HepG2 (cell line): ENCODE measurements around the gene CDK8. TPM values are rescaled to one million over a fixed set of nuclear protein-coding genes. Genes with fewer than 3 reads are reported as not detected.

Source experiments
- ATAC-seq: fragments of 200-7000 bp; cut with Tn5 transposase; 3 replicates; pipeline ENCODE4 v1.9.1; 2020; ENCODE audit warnings: mild to moderate bottlenecking, moderate library complexity
- BruUV-seq: library from RNA; stranded (reverse); fragments of 400-500 nt; replicated peaks from 2 replicates; lab custom pipeline; 2021; lab: Mats Ljungman, UMichigan
- CTCF ChIA-PET: fragments of 300-600 bp; formaldehyde crosslinking; extraction: SDS; loops from one replicate; lab custom pipeline; 2021; ENCODE audit warnings: low total read pairs, inconsistent platforms, low intra/inter-chr PET ratio; lab: Yijun Ruan, JAX
- POLR2A ChIA-PET: fragments of 350-600 bp; sonication (Branson Sonifier 250); formaldehyde crosslinking; loops from one replicate; lab custom pipeline; 2020; ENCODE audit warnings: antibody characterized with exemption, inconsistent platforms; lab: Yijun Ruan, JAX
- DNase-seq: peaks from one replicate; pipeline ENCODE4 v3.0.0-alpha.2; 2015; ENCODE audit warnings: low spot score
- FAIRE-seq: peaks from 3 replicates; lab custom pipeline; 2011; peaks lifted over from hg19 to GRCh38; lab: Jason Lieb, UNC
- H2AFZ ChIP-seq: one replicate; pipeline ENCODE4 v1.6.1; 2011; ENCODE audit warnings: low read length, inconsistent platforms
- H3K27ac ChIP-seq: fragments of 300-600 bp; 3 replicates; pipeline ENCODE4 v1.8.0; 2011; ENCODE audit warnings: mixed run types, mild to moderate bottlenecking, mixed read lengths, low read length, inconsistent platforms; ENCODE audit not compliant: insufficient read depth; ENCODE audit errors: extremely low read length
- H3K27me3 ChIP-seq, 2 experiments: fragments of 200-600 bp in 1 of 2; 2 replicates in 1 of 2; 3 replicates in 1 of 2; pipeline versions ENCODE4 v1.6.0 to v1.8.0; 2011; ENCODE audit warnings: low read length in 2 of 2, mild to moderate bottlenecking in 2 of 2, moderate library complexity in 2 of 2, inconsistent platforms in 1 of 2; ENCODE audit not compliant: insufficient read depth in 2 of 2, control insufficient read depth in 1 of 2
- H3K36me3 ChIP-seq, 2 experiments: fragments of 200-600 bp in 1 of 2; replicated peaks in 1 of 2; 2 replicates in 1 of 2; 3 replicates in 1 of 2; pipeline versions ENCODE4 v1.5.1 to v1.8.0; 2011; ENCODE audit warnings: low read length in 2 of 2, inconsistent platforms in 1 of 2; ENCODE audit not compliant: insufficient read depth in 2 of 2, control insufficient read depth in 1 of 2
- H3K4me1 ChIP-seq: 2 replicates; pipeline ENCODE4 v1.5.1; 2012; ENCODE audit warnings: low read length, inconsistent platforms; ENCODE audit not compliant: insufficient read depth
- H3K4me2 ChIP-seq: 2 replicates; pipeline ENCODE4 v1.6.0; 2011; ENCODE audit warnings: low read depth, low read length, inconsistent platforms
- H3K4me3 ChIP-seq, 3 experiments: fragments of 200-600 bp in 1 of 3; sonication (generic), shearing (Covaris generic) in 1 of 3; replicated peaks in 1 of 3; 2 replicates each; pipeline ENCODE4 v1.5.1; 2011 to 2016; ENCODE audit warnings: low read length in 3 of 3, inconsistent platforms in 2 of 3, low read depth in 2 of 3, mild to moderate bottlenecking in 2 of 3, control low read depth in 1 of 3, mixed read lengths in 1 of 3; ENCODE audit not compliant: insufficient read depth in 1 of 3
- H3K79me2 ChIP-seq: one replicate; pipeline ENCODE4 v1.6.1; 2011; ENCODE audit warnings: low read length, inconsistent platforms; ENCODE audit not compliant: insufficient read depth
- H3K9ac ChIP-seq: 2 replicates; pipeline ENCODE4 v1.6.0; 2011; ENCODE audit warnings: mild to moderate bottlenecking, low read depth, low read length, inconsistent platforms; ENCODE audit not compliant: insufficient read depth
- H3K9me3 ChIP-seq: 2 replicates; pipeline ENCODE4 v1.5.1; 2012; ENCODE audit warnings: mild to moderate bottlenecking, low read length
- H4K20me1 ChIP-seq: 2 replicates; pipeline ENCODE4 v1.6.0; 2011; ENCODE audit warnings: inconsistent platforms, mild to moderate bottlenecking, low read length, moderate library complexity; ENCODE audit not compliant: insufficient read depth
- ZNF20 ChIP-seq: sonication (generic); formaldehyde crosslinking; IDR thresholded peaks from 2 replicates; pipeline ENCODE4 v1.4.0; 2020; ENCODE audit warnings: mild to moderate bottlenecking, moderate library complexity, missing genetic modification reagents
- WGBS: methylation state at CpG from one replicate; pipeline ENCODE4 v1.1.6; 2017; ENCODE audit warnings: low lambda C conversion rate; 5-methylcytosine and 5-hydroxymethylcytosine counted together
- in situ Hi-C: cut with HindIII; loops from 2 replicates; pipeline ENCODE4 v1.10.0; 2017; ENCODE audit warnings: low pct_unique_long_range_greater_than_20kb; ENCODE audit not compliant: extremely low pct_ligation_motif_present
- intact Hi-C: fragments of 100-400 bp; cut with micrococcal nuclease; formaldehyde crosslinking; loops from one replicate; pipeline ENCODE4 v1.10.0; 2022; ENCODE audit not compliant: unreplicated experiment
- polyA plus RNA-seq, 8 experiments: library from polyadenylated mRNA; depleted of rRNA in 3 of 8; stranded (reverse) in 7 of 8; unstranded in 1 of 8; fragments of >200 nt; fragmentation: Illumina TruSeq in 4 of 8; extraction: Trizol in 4 of 8; gene quantifications; 2 replicates each; pipeline versions ENCODE4 v1.2.1 to v1.2.3, GENCODE V29; 2011 to 2016; ENCODE audit warnings: low read depth in 4 of 8, missing spikeins in 1 of 8, mixed read lengths in 1 of 8; ENCODE audit not compliant: insufficient read depth in 1 of 8
- total RNA-seq, 5 experiments: library from RNA; depleted of rRNA; stranded (reverse); fragments of >200 nt; fragmentation: Illumina TruSeq; extraction: Trizol; gene quantifications; 2 replicates each; pipeline ENCODE4 v1.2.3, GENCODE V29; 2016; ENCODE audit warnings: low read depth in 1 of 5
- TF ChIP-seq, protein P1 (sequence below): IDR thresholded peaks from 2 replicates; pipeline ENCODE4 v1.6.1; 2016

CDK8 gene
- total and polyA plus RNA-seq, 2 of the 13 experiments (the other 11 are each of a cell fraction or from before 2014, with no cell fraction given), result 15.8 to 16.4 TPM

- H2AFZ ChIP-seq, result no peak overlapping the region
- H3K36me3 ChIP-seq, result no peaks in the 10 kb centered on the region
- H3K27ac ChIP-seq, result no peak overlapping the region
- DNase-seq (no peak), FAIRE-seq (no peak), ATAC-seq (no peak)
- CTCF ChIA-PET, result no interaction called here
- H3K9me3 ChIP-seq, result no peaks in the 10 kb centered on the region
- intact Hi-C loops (no loop called here), in situ Hi-C loops (no loop called here)
- no peak overlapping the region for H3K4me2 ChIP-seq
- H3K4me1 ChIP-seq, result no peaks in the 10 kb centered on the region
- BruUV-seq, result no TSS peak
- H3K27me3 ChIP-seq, result peaks cover 0 to 9% of the 10 kb centered on the region in 2 experiments; a peak in 1 of 5 replicates
- TF ChIP-seq, protein P1, sequence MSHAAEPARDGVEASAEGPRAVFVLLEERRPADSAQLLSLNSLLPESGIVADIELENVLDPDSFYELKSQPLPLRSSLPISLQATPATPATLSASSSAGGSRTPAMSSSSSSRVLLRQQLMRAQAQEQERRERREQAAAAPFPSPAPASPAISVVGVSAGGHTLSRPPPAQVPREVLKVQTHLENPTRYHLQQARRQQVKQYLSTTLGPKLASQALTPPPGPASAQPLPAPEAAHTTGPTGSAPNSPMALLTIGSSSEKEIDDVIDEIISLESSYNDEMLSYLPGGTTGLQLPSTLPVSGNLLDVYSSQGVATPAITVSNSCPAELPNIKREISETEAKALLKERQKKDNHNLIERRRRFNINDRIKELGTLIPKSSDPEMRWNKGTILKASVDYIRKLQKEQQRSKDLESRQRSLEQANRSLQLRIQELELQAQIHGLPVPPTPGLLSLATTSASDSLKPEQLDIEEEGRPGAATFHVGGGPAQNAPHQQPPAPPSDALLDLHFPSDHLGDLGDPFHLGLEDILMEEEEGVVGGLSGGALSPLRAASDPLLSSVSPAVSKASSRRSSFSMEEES (CRISPR knock-in tag), result no peak
- no peak overlapping the region for H3K9ac ChIP-seq
- WGBS, result 48% methylated on average over 6 of the region's 6 CpGs
- POLR2A ChIA-PET, result no interaction called here
- no peaks in the 10 kb centered on the region for H4K20me1 ChIP-seq
- no peaks in the 10 kb centered on the region for H3K79me2 ChIP-seq
- no peak overlapping the region for H3K4me3 ChIP-seq
Measured at GRCh38 chr13:26230703-26231102, 23.2 kb upstream of the CDK8 start.

DNA sequence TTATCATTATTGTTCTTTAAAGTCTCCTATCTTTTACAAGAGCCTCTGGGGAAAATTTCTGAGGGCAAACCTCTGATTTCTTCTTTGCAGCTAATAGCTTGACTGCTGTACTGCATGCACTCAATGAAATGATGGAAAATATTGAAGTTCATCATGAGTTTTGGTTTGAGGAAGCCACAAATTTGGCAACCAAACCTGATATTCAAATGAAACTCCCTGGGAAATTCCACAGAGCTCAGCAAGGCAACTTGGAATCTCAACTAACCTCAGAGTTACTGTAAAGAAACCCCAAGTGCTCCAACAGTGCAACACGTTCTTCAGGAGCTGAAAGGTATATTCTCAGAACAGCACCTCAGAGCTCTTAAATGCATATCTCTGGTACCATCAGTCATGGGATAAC is 17.6 kb upstream of the CDK8 start:
- H3K27me3 ChIP-seq, result peaks cover 0 to 2% of the 10 kb centered on the region in 2 experiments; a peak in 1 of 5 replicates
- H3K4me2 ChIP-seq, result no peak overlapping the region
- H3K79me2 ChIP-seq, result no peaks in the 10 kb centered on the region
- POLR2A ChIA-PET, result no interaction called here
- no TSS peak for BruUV-seq
- in situ Hi-C loops (no loop called here), intact Hi-C loops (no loop called here)
- ATAC-seq, result no peak
- H3K27ac ChIP-seq, result no peak overlapping the region
- no peaks in the 10 kb centered on the region for H3K4me1 ChIP-seq
- no peak for DNase-seq
- no peaks in the 10 kb centered on the region for H3K36me3 ChIP-seq
- no peak for TF ChIP-seq ZNF20 (CRISPR knock-in tag)
- H4K20me1 ChIP-seq, result no peaks in the 10 kb centered on the region
- no CpG with 5 or more reads among the region's 1 CpG for WGBS
- no peaks in the 10 kb centered on the region for H3K9me3 ChIP-seq
- CTCF ChIA-PET, result no interaction called here
- H3K9ac ChIP-seq, result no peak overlapping the region
- no peak overlapping the region for H3K4me3 ChIP-seq
- no peak for FAIRE-seq
- no peak overlapping the region for H2AFZ ChIP-seq
